Endodermal cell (in vitro differentiated cells): Measurements from ENCODE around the gene ZNF473. TPM values are rescaled to one million over a fixed set of nuclear protein-coding genes. Genes with fewer than 3 reads are reported as not detected.

Source experiments
- DNase-seq: peaks from one replicate; pipeline ENCODE4 v3.0.0-alpha.2; 2017
- H3K27ac ChIP-seq: 2 replicates; pipeline ENCODE4 v1.5.1; 2013; ENCODE audit warnings: mild to moderate bottlenecking, low read depth, low read length, moderate library complexity
- H3K27me3 ChIP-seq: 2 replicates; pipeline ENCODE4 v1.6.1; 2013; ENCODE audit warnings: mild to moderate bottlenecking, low read length, moderate library complexity; ENCODE audit not compliant: insufficient read depth, control insufficient read depth, poor library complexity, severe bottlenecking
- H3K36me3 ChIP-seq: 2 replicates; pipeline ENCODE4 v1.7.0; 2013; ENCODE audit warnings: mild to moderate bottlenecking, low read length, moderate library complexity; ENCODE audit not compliant: control insufficient read depth, insufficient read depth
- H3K4me1 ChIP-seq: one replicate; pipeline ENCODE4 v1.7.0; 2013; ENCODE audit warnings: low read length; ENCODE audit not compliant: control insufficient read depth, insufficient read depth
- H3K4me3 ChIP-seq: 2 replicates; pipeline ENCODE4 v1.5.1; 2013; ENCODE audit warnings: mild to moderate bottlenecking, low read length, moderate library complexity
- H3K9ac ChIP-seq: 2 replicates; pipeline ENCODE4 v1.6.1; 2013; ENCODE audit warnings: mild to moderate bottlenecking, low read length, moderate library complexity; ENCODE audit not compliant: poor library complexity, severe bottlenecking; ENCODE audit errors: extremely low read depth
- H3K9me3 ChIP-seq: 2 replicates; pipeline ENCODE4 v1.6.1; 2013; ENCODE audit warnings: mild to moderate bottlenecking, low read length, moderate library complexity; ENCODE audit not compliant: control insufficient read depth
- H3K27ac Mint-ChIP-seq: 2 replicates; pipeline ENCODE4 v1.8.0; 2020; ENCODE audit warnings: mixed read lengths
- H3K27me3 Mint-ChIP-seq: 2 replicates; pipeline ENCODE4 v1.8.0; 2021; ENCODE audit warnings: mild to moderate bottlenecking, mixed read lengths; ENCODE audit not compliant: insufficient read depth
- H3K36me3 Mint-ChIP-seq: 2 replicates; pipeline ENCODE4 v1.8.0; 2020; ENCODE audit warnings: low read depth, mixed read lengths
- H3K4me1 Mint-ChIP-seq: 2 replicates; pipeline ENCODE4 v1.8.0; 2020; ENCODE audit warnings: mixed read lengths
- H3K4me3 Mint-ChIP-seq: 2 replicates; pipeline ENCODE4 v1.8.0; 2020; ENCODE audit warnings: mild to moderate bottlenecking, moderate library complexity, mixed read lengths
- H3K9me3 Mint-ChIP-seq: 2 replicates; pipeline ENCODE4 v1.8.0; 2020; ENCODE audit warnings: mild to moderate bottlenecking, mixed read lengths
- CTCF ChIP-seq: fragments of 200-600 bp; sonication (generic); conservative IDR thresholded peaks from 2 replicates; pipeline ENCODE4 v1.5.0; 2021; ENCODE audit warnings: antibody characterized with exemption, mild to moderate bottlenecking
- WGBS, 2 experiments: methylation state at CpG; one replicate each; pipeline versions ENCODE4 v1.1.5 to v1.1.7; 2013; ENCODE audit warnings: missing lambda C conversion rate in 2 of 2, mixed read lengths in 1 of 2; ENCODE audit not compliant: insufficient coverage in 1 of 2, insufficient read length in 1 of 2; 5-methylcytosine and 5-hydroxymethylcytosine counted together
- total RNA-seq, 2 donors: library from RNA; stranded (reverse); fragmentation: NEBNext Ultra II Directional in 1 of 2; extraction: Animal tissue kit (Norgen Biotek cat#: 25700) in 1 of 2; gene quantifications; 2 replicates in 1 of 2; 3 replicates in 1 of 2; pipeline ENCODE4 v1.2.1, GENCODE V29; 2021

ZNF473 gene
- total RNA-seq, 2 donors from 2014 or later: 9.5 to 12.0 TPM

GRCh38 chr19:49977881-49978280, 47.9 kb upstream of the ZNF473 start:
- H3K27me3 ChIP-seq: no peaks in the 10 kb centered on the region
- 93 to 97% methylated on average over 18 of the region's 18 CpGs for WGBS, 2 experiments
- peaks cover 5% of the 10 kb centered on the region for H3K36me3 ChIP-seq
- H3K4me3 ChIP-seq: no peak overlapping the region
- no peak for TF ChIP-seq CTCF
- no peaks in the 10 kb centered on the region for H3K9me3 ChIP-seq
- Mint-ChIP-seq H3K27ac (no peak overlapping the region), H3K36me3 (peaks cover 30% of the 10 kb centered on the region), H3K4me3 (no peak overlapping the region), H3K9me3 (no peaks in the 10 kb centered on the region), H3K4me1 (no peaks in the 10 kb centered on the region), H3K27me3 (peaks cover 6% of the 10 kb centered on the region)
- H3K9ac ChIP-seq: no peak overlapping the region
- no peak for DNase-seq
- no peaks in the 10 kb centered on the region for H3K4me1 ChIP-seq
- H3K27ac ChIP-seq: no peak overlapping the region

- H3K4me1 ChIP-seq: no peaks in the 10 kb centered on the region
- WGBS, 2 experiments: 94 to 96% methylated on average over 10 to 11 of the region's 11 CpGs
- Mint-ChIP-seq H3K27ac (no peak overlapping the region), H3K4me3 (no peak overlapping the region), H3K27me3 (peaks cover 2% of the 10 kb centered on the region), H3K9me3 (no peaks in the 10 kb centered on the region), H3K4me1 (no peaks in the 10 kb centered on the region), H3K36me3 (peaks cover 30% of the 10 kb centered on the region)
- no peaks in the 10 kb centered on the region for H3K27me3 ChIP-seq
- no peak overlapping the region for H3K4me3 ChIP-seq
- peaks cover 5% of the 10 kb centered on the region for H3K36me3 ChIP-seq
- DNase-seq: no peak
- H3K9ac ChIP-seq: no peak overlapping the region
- H3K27ac ChIP-seq: no peak overlapping the region
- TF ChIP-seq CTCF: no peak
- no peaks in the 10 kb centered on the region for H3K9me3 ChIP-seq
Observed at GRCh38 chr19:49978324-49978723, 47.5 kb upstream of the ZNF473 start.

DNA sequence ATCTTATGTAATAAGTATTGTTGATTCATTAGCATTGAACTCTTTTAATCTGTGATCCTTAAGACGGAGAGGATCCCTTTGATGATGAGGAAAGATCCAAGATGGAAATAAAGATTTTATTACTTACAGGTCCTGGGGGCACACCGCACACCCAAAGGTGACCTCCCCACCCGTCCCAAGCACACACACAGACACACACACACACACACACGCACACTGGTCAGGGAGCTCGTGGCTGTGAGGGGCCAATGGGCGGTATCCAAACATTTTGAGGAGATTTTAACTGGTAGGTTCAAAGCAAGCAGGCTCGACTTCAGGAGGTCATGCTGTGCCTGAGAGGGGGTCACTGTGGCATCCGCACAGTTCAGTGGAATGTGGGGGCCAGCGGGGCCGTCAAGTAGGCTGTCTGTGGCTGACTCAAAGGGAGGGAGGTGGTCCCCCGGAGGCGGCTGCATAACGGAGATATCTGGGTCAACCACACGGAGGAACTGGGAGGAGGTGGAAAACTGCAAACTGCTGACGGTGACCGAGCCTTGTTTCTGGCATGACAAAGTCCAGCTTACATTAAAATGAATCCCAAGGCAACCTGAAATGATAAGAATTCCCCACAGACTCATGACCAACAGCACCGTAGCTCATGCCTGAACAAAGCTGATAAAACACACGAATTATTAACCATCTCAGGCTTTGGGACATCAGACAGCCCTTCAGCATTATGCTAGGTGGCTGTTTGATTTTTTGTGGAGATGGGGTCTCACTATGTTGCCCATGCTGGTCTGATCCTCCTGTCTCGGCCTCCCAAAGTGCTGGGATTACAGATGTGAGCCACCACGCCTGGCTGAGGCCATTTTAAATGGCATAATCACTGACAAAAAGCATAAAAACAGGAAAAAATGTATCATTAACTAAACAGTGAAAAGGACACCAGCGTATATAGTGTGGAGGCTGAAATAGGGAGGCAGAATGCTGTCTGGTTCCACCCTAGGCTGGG, 43.9 kb upstream of the ZNF473 start:
- no peaks in the 10 kb centered on the region for H3K4me1 Mint-ChIP-seq
- no peak overlapping the region for H3K27ac ChIP-seq
- no peak overlapping the region for H3K4me3 Mint-ChIP-seq
- no peaks in the 10 kb centered on the region for H3K9me3 Mint-ChIP-seq
- no peaks in the 10 kb centered on the region for H3K27me3 ChIP-seq
- no peak for TF ChIP-seq CTCF
- 87 to 90% methylated on average over 17 to 21 of the region's 21 CpGs for WGBS, 2 experiments
- no peak overlapping the region for H3K4me3 ChIP-seq
- H3K36me3 ChIP-seq: peaks cover 7% of the 10 kb centered on the region
- H3K9me3 ChIP-seq: no peaks in the 10 kb centered on the region
- H3K9ac ChIP-seq: no peak overlapping the region
- no peaks in the 10 kb centered on the region for H3K4me1 ChIP-seq
- no peaks in the 10 kb centered on the region for H3K27me3 Mint-ChIP-seq
- DNase-seq: no peak
- H3K36me3 Mint-ChIP-seq: peaks cover 32% of the 10 kb centered on the region
- no peak overlapping the region for H3K27ac Mint-ChIP-seq
